ENCODE results near the gene SQSTM1. TPM values are rescaled to one million over a fixed set of nuclear protein-coding genes. Genes with fewer than 3 reads are reported as not detected.

SQSTM1 gene
- total and polyA plus RNA-seq, 2 of the 8 experiments (the other 6 are each of a cell fraction or from before 2014, with no cell fraction given), result 78.6 to 110 TPM

DNA sequence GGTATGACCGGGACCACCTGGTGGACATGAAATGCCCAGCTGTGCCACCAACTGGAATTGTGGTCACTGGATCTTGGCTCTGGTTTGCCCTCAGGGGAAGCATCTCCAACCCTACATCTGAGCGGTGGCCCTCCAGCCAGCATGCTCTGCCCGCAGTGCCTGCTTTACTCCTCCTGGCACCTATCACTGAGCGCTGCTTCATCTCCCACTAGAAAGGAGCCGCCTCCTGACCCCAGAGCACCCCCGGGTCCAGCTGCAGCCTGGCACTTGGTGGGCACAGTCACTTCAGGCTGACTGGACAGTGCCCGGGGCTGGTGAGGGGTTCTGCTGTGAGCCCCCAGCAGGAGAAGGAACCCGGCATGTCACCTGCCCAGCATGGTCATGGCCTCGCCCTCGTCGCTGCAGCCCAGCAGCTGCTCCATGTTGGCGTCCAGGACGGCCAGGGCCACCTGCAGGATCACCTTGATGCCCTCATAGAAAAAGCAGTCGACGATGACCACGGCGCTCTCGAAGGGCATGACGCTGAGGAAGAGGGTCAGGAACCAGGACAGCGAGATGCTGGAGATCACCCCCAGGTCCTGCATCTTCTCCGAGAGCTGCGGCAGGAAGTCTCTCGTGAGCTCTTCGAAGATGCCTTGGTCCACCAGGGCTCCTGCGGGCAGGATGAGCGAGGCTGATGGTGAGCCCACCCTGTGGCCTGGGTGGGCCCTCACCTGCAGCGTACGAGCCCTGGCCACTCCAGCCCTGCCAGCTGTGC is 54.0 kb downstream of the SQSTM1 start (continued):
- TF ChIP-seq, protein P1, sequence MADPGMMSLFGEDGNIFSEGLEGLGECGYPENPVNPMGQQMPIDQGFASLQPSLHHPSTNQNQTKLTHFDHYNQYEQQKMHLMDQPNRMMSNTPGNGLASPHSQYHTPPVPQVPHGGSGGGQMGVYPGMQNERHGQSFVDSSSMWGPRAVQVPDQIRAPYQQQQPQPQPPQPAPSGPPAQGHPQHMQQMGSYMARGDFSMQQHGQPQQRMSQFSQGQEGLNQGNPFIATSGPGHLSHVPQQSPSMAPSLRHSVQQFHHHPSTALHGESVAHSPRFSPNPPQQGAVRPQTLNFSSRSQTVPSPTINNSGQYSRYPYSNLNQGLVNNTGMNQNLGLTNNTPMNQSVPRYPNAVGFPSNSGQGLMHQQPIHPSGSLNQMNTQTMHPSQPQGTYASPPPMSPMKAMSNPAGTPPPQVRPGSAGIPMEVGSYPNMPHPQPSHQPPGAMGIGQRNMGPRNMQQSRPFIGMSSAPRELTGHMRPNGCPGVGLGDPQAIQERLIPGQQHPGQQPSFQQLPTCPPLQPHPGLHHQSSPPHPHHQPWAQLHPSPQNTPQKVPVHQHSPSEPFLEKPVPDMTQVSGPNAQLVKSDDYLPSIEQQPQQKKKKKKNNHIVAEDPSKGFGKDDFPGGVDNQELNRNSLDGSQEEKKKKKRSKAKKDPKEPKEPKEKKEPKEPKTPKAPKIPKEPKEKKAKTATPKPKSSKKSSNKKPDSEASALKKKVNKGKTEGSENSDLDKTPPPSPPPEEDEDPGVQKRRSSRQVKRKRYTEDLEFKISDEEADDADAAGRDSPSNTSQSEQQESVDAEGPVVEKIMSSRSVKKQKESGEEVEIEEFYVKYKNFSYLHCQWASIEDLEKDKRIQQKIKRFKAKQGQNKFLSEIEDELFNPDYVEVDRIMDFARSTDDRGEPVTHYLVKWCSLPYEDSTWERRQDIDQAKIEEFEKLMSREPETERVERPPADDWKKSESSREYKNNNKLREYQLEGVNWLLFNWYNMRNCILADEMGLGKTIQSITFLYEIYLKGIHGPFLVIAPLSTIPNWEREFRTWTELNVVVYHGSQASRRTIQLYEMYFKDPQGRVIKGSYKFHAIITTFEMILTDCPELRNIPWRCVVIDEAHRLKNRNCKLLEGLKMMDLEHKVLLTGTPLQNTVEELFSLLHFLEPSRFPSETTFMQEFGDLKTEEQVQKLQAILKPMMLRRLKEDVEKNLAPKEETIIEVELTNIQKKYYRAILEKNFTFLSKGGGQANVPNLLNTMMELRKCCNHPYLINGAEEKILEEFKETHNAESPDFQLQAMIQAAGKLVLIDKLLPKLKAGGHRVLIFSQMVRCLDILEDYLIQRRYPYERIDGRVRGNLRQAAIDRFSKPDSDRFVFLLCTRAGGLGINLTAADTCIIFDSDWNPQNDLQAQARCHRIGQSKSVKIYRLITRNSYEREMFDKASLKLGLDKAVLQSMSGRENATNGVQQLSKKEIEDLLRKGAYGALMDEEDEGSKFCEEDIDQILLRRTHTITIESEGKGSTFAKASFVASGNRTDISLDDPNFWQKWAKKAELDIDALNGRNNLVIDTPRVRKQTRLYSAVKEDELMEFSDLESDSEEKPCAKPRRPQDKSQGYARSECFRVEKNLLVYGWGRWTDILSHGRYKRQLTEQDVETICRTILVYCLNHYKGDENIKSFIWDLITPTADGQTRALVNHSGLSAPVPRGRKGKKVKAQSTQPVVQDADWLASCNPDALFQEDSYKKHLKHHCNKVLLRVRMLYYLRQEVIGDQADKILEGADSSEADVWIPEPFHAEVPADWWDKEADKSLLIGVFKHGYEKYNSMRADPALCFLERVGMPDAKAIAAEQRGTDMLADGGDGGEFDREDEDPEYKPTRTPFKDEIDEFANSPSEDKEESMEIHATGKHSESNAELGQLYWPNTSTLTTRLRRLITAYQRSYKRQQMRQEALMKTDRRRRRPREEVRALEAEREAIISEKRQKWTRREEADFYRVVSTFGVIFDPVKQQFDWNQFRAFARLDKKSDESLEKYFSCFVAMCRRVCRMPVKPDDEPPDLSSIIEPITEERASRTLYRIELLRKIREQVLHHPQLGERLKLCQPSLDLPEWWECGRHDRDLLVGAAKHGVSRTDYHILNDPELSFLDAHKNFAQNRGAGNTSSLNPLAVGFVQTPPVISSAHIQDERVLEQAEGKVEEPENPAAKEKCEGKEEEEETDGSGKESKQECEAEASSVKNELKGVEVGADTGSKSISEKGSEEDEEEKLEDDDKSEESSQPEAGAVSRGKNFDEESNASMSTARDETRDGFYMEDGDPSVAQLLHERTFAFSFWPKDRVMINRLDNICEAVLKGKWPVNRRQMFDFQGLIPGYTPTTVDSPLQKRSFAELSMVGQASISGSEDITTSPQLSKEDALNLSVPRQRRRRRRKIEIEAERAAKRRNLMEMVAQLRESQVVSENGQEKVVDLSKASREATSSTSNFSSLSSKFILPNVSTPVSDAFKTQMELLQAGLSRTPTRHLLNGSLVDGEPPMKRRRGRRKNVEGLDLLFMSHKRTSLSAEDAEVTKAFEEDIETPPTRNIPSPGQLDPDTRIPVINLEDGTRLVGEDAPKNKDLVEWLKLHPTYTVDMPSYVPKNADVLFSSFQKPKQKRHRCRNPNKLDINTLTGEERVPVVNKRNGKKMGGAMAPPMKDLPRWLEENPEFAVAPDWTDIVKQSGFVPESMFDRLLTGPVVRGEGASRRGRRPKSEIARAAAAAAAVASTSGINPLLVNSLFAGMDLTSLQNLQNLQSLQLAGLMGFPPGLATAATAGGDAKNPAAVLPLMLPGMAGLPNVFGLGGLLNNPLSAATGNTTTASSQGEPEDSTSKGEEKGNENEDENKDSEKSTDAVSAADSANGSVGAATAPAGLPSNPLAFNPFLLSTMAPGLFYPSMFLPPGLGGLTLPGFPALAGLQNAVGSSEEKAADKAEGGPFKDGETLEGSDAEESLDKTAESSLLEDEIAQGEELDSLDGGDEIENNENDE (IDR thresholded peaks at IDR 0.05; ENCODE audit: insufficient replicate concordance, low read length), result no peak
- TF ChIP-seq JUN (IDR thresholded peaks at IDR 0.05; ENCODE audit: low read depth, low read length), result no peak
- no peak for TF ChIP-seq E2F6 (IDR thresholded peaks at IDR 0.05)
- no peak for TF ChIP-seq SP2 (IDR thresholded peaks at IDR 0.05; ENCODE audit: low read length)
- TF ChIP-seq, protein P2, sequence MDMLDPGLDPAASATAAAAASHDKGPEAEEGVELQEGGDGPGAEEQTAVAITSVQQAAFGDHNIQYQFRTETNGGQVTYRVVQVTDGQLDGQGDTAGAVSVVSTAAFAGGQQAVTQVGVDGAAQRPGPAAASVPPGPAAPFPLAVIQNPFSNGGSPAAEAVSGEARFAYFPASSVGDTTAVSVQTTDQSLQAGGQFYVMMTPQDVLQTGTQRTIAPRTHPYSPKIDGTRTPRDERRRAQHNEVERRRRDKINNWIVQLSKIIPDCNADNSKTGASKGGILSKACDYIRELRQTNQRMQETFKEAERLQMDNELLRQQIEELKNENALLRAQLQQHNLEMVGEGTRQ (IDR thresholded peaks at IDR 0.05; ENCODE audit: low read length), result no peak

Measured in H1 (cell line).